Peyer's patch (tissue), 4 donors: Measurements from ENCODE around the gene PIK3C2G. TPM values are rescaled to one million over a fixed set of nuclear protein-coding genes. Genes with fewer than 3 reads are reported as not detected.

Experiments
- DNase-seq, 3 donors: peaks; one replicate each; pipeline ENCODE4 v3.0.0-alpha.2; 2017 to 2019
- H3K27ac ChIP-seq, 4 donors: fragments of 200-600 bp; sonication (generic); one replicate each; pipeline ENCODE4 v1.5.1; 2016 to 2019
- H3K27me3 ChIP-seq, 2 donors: fragments of 200-600 bp; sonication (generic); one replicate each; pipeline ENCODE4 v1.5.1; 2019
- H3K36me3 ChIP-seq, 3 donors: fragments of 200-600 bp; sonication (generic); one replicate each; pipeline ENCODE4 v1.5.1; 2016 to 2019
- H3K4me1 ChIP-seq, 4 donors: fragments of 200-600 bp; sonication (generic); one replicate each; pipeline ENCODE4 v1.5.1; 2016 to 2019
- H3K4me3 ChIP-seq, 4 donors: fragments of 200-600 bp; sonication (generic); 1 replicate in 3 of 4; 2 replicates in 1 of 4; pipeline ENCODE4 v1.5.1; 2016 to 2019; ENCODE audit warnings: mild to moderate bottlenecking in 1 of 4
- H3K9me3 ChIP-seq, 4 donors: fragments of 200-600 bp; sonication (generic); one replicate each; pipeline ENCODE4 v1.5.1; 2016 to 2019; ENCODE audit warnings: mild to moderate bottlenecking in 1 of 4
- POLR2A ChIP-seq, 2 donors: fragments of 450-650 bp; IDR thresholded peaks; one replicate each; pipeline ENCODE4 v1.5.1; 2017; ENCODE audit warnings: antibody characterized with exemption in 2 of 2, mild to moderate bottlenecking in 2 of 2, moderate library complexity in 2 of 2
- total RNA-seq, 4 donors: library from RNA; depleted of rRNA; stranded (reverse); fragments of >200 nt; gene quantifications; one replicate each; pipeline ENCODE4 v1.1.0, GENCODE V29; 2016
- TF ChIP-seq, protein P1 (sequence below), 6 experiments: fragments of 450-650 bp in 4 of 6; fragments of 200-600 bp in 2 of 6; sonication (generic) in 1 of 6; IDR thresholded peaks; one replicate each; pipeline ENCODE4 v1.5.1; 2017 to 2019; ENCODE audit warnings: antibody characterized with exemption in 6 of 6, mild to moderate bottlenecking in 3 of 6, moderate library complexity in 1 of 6

The PIK3C2G gene
- total RNA-seq, 4 donors from 2014 or later, result 4.1 to 32.1 (median 24.6) TPM

DNA sequence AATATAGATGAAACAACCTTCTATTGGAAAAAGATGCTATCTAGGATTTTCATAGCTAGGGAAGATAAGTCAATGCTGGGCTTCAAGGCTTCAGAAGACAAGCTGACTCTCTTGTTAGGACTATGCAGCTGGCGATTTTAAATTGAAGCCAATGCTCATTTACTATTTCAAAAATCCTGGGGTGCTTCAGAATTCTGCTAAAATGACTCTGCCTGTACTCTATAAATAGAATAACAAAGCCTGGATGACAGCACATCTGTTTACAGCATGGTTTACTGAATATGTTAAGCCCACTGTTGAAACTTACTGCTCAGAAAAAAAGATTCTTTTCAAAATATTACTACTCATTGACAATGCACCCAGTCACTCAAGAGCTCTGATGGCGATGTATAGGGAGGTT lies 155.1 kb downstream of the PIK3C2G start:
- Histone ChIP-seq H3K36me3 (no peaks in the 10 kb centered on the region), H3K27me3 (no peaks in the 10 kb centered on the region), H3K4me3 (no peak overlapping the region), H3K27ac (no peak overlapping the region), H3K9me3 (no peaks in the 10 kb centered on the region), H3K4me1 (no peaks in the 10 kb centered on the region)
- TF ChIP-seq, protein P1, sequence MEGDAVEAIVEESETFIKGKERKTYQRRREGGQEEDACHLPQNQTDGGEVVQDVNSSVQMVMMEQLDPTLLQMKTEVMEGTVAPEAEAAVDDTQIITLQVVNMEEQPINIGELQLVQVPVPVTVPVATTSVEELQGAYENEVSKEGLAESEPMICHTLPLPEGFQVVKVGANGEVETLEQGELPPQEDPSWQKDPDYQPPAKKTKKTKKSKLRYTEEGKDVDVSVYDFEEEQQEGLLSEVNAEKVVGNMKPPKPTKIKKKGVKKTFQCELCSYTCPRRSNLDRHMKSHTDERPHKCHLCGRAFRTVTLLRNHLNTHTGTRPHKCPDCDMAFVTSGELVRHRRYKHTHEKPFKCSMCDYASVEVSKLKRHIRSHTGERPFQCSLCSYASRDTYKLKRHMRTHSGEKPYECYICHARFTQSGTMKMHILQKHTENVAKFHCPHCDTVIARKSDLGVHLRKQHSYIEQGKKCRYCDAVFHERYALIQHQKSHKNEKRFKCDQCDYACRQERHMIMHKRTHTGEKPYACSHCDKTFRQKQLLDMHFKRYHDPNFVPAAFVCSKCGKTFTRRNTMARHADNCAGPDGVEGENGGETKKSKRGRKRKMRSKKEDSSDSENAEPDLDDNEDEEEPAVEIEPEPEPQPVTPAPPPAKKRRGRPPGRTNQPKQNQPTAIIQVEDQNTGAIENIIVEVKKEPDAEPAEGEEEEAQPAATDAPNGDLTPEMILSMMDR (IDR thresholded peaks at IDR 0.05), result no peak
- no peak for TF ChIP-seq POLR2A (IDR thresholded peaks at IDR 0.05)
- no peak for DNase-seq

DNA sequence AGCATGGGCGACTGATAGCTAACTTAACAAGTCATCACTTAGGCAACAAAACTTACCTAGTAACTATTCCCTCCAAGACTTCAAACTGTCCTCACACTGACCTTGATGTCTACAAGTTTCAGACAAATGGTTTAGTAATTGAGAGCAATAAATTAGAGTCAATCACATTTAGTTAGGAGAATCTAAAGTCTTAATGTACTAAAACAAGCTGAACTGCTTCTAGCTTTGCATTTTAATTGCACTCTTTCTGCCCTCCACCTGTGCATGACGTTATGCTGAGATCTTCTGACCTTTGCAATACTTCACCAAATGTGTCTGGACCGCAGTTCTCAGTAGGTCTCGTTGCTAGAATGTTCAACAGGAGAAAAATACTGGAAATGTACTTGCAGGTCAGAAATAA lies 158.0 kb downstream of the PIK3C2G start:
- Histone ChIP-seq H3K27ac (no peak overlapping the region), H3K9me3 (no peaks in the 10 kb centered on the region), H3K27me3 (no peaks in the 10 kb centered on the region), H3K4me3 (no peak overlapping the region), H3K36me3 (no peaks in the 10 kb centered on the region), H3K4me1 (no peaks in the 10 kb centered on the region)
- no peak for DNase-seq
- TF ChIP-seq POLR2A (IDR thresholded peaks at IDR 0.05), result no peak
- TF ChIP-seq, protein P1 (IDR thresholded peaks at IDR 0.05), result no peak

DNA sequence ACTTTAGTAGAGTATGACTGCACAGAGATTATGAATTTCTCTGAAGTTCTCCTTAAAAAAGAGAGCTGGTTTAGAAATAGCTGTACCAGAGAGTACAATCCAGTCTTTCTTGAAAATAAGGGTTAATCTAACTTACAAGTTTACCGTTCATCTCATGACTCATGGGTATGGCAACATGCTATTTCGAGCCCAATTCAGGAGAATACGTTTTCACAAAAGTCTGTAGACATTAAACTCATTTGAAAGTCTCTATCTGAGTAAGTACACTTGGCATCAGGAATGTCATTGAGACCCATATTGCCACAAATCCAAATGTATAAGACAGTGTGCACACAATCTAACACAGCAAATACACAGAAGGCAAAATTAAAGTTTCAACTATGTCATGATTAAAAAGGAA lies 160.5 kb downstream of the PIK3C2G start:
- no peak for TF ChIP-seq POLR2A (IDR thresholded peaks at IDR 0.05)
- TF ChIP-seq, protein P1 (IDR thresholded peaks at IDR 0.05), result no peak
- H3K27ac ChIP-seq, result no peak overlapping the region
- no peaks in the 10 kb centered on the region for H3K4me1 ChIP-seq
- no peaks in the 10 kb centered on the region for H3K36me3 ChIP-seq
- H3K9me3 ChIP-seq, result no peaks in the 10 kb centered on the region
- H3K27me3 ChIP-seq, result no peaks in the 10 kb centered on the region
- DNase-seq, result no peak
- no peak overlapping the region for H3K4me3 ChIP-seq

DNA sequence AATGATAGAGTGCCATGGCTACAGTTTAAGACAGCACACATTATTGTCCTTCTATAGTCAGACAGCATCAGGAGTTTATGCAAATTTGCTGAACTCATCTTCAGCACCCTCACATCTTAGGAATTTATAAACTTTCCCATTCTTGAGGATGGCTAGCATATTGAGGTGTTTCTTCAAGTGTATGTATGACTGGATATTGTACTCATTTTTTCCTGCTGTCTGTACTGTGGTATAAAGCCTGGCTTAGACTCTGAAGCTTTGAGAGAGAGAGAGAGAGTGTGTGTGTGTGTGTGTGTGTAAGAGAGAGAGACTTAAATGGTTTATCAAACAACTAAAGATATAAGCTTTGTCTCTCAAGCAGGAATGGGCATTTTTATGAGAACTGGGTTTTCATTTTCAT lies 161.6 kb downstream of the PIK3C2G start:
- TF ChIP-seq, protein P1 (IDR thresholded peaks at IDR 0.05), result no peak
- TF ChIP-seq POLR2A (IDR thresholded peaks at IDR 0.05), result no peak
- DNase-seq, result no peak
- H3K4me3 ChIP-seq, result no peak overlapping the region
- no peak overlapping the region for H3K27ac ChIP-seq
- H3K36me3 ChIP-seq, result no peaks in the 10 kb centered on the region
- no peaks in the 10 kb centered on the region for H3K27me3 ChIP-seq
- H3K9me3 ChIP-seq, result no peaks in the 10 kb centered on the region
- H3K4me1 ChIP-seq, result no peaks in the 10 kb centered on the region

DNA sequence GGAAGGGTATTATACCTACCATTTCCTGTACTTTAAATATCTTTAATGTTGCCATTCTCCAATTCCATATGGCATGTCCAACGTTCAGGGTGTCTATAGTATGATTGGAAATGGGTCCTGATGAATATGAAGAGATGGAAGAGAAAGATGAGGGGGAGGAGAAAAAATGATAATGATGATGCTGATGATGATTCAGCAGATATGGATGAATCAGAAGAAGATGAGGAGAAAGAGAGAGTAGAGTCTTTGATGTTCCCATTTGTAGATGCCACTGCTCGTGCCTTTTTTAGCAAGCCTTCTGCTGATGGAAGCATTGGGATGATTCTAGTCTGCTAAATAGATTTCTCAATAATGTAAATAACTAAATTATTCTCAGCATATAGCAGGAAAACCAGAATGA lies 163.5 kb downstream of the PIK3C2G start:
- TF ChIP-seq, protein P1 (IDR thresholded peaks at IDR 0.05), result no peak
- TF ChIP-seq POLR2A (IDR thresholded peaks at IDR 0.05), result no peak
- H3K4me3 ChIP-seq, result no peak overlapping the region
- no peak for DNase-seq
- H3K9me3 ChIP-seq, result no peaks in the 10 kb centered on the region
- no peaks in the 10 kb centered on the region for H3K36me3 ChIP-seq
- H3K4me1 ChIP-seq, result no peaks in the 10 kb centered on the region
- H3K27me3 ChIP-seq, result no peaks in the 10 kb centered on the region
- no peak overlapping the region for H3K27ac ChIP-seq

DNA sequence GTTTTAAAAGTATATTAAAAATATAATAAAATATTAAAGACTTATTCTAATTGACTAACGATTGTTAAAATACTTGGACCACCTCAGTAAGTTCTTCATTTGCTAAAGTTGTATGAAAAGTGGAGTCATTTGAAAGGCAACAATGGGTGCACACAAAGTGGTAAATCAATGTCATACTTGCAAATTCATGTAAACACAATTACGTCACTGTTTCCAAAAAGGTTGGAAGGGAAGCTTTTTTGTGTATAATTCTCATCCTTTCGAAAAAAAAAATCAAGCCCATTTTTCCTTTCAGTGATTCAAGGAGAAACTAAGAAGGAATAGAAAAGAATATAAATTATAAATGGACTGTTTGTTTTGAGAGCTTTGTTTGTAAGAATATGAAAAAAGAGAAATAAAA lies 166.2 kb downstream of the PIK3C2G start:
- H3K4me1 ChIP-seq, result no peaks in the 10 kb centered on the region
- H3K27me3 ChIP-seq, result no peaks in the 10 kb centered on the region
- no peak for TF ChIP-seq POLR2A (IDR thresholded peaks at IDR 0.05)
- TF ChIP-seq, protein P1 (IDR thresholded peaks at IDR 0.05), result no peak
- no peak overlapping the region for H3K27ac ChIP-seq
- H3K4me3 ChIP-seq, result no peak overlapping the region
- no peak for DNase-seq
- no peaks in the 10 kb centered on the region for H3K9me3 ChIP-seq
- no peaks in the 10 kb centered on the region for H3K36me3 ChIP-seq
